ENCODE data around the gene TROAP.
A peak's percentile ranks its signal among the peaks of the same experiment; 100 is the strongest.
"Not testable (repeated sequence)": the region's sequence is repeated elsewhere in the genome, so short reads cannot be mapped to it uniquely, and the experiment has no call there.

The TROAP gene

GRCh38 chr12:49295082-49295936 lies 27.7 kb upstream of the TROAP start, which contains the start of gene PRPH:
Gene PRPH, plus strand, starts transcription at chr12:49295147. Its CDS starts 54 bp downstream, at chr12:49295201.
- no peak for DNase-seq

DNA sequence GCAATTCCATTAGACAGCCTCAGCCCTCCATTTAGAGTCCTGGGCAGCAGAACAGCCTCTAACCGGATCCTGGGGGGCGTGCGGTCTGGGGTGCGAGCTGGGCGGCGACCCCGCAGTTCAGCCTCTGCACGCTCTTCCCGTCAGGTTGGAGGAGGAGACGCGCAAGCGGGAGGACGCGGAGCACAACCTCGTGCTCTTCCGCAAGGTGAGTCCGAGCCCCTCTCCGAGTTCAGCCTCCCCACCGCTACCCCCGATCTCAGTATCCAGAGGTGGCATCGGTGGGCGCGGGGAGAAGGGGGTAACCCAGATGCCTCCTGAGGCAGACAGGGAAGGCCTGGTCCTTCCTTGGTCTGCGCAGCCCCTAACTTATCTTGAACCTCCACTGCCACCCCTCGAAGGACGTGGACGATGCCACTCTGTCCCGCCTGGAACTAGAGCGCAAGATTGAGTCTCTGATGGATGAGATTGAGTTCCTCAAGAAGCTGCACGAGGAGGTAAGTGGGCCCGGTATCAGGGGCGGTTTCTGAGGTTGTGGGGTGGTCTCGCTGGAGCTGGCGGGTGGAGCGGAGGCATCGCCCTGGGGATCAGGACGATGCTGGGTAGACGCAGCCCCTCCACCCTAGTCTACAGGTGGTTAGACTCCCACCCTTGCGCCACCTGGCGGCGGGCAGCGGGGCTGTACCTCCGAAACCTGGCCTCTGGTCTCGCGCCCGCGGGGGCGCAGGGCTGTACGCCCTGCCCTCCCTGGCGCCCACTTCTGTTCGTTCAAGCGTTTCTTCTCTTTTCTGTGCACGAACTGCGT lies 26.8 kb upstream of the TROAP start:
- peak; percentile 77 for DNase-seq

GRCh38 chr12:49296836-49297694 lies 26.0 kb upstream of the TROAP start:
- DNase-seq: peak; percentile 59

DNA sequence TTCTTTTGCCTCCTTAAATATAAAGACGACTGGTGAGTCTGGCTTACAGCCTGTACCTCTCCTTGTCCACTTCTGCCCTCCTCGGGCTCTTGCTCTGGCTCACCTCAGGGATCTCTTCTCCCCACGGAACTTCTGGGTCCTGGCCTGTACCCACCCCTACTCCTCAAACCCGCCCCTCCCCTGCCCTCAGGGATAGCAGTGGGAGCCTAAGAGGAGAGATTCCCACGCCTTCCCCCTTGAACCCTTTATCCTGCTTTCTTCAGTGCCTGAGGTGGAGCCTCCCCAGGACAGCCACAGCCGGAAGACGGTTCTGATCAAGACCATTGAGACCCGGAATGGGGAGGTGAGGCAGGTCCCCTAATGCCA lies 25.4 kb upstream of the TROAP start:
- no peak for DNase-seq

DNA sequence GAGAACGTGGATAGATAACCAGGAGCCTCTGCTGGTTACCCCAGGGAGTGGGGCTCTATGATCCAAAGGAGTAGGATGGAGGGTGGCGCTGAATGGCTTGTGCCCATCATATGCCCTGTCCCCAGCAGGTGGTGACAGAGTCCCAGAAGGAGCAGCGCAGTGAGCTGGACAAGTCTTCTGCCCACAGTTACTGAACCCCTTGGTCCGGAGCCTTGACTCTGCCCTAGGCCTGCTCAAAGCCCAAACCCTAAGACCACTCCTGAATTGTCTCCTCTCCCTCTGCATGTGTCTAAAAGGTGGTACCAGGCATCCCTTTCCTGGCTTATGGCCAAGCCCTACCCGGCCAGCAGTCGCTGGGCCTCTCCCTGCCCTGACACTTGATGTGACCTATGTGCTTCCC lies 24.9 kb upstream of the TROAP start:
- no peak for DNase-seq

DNA sequence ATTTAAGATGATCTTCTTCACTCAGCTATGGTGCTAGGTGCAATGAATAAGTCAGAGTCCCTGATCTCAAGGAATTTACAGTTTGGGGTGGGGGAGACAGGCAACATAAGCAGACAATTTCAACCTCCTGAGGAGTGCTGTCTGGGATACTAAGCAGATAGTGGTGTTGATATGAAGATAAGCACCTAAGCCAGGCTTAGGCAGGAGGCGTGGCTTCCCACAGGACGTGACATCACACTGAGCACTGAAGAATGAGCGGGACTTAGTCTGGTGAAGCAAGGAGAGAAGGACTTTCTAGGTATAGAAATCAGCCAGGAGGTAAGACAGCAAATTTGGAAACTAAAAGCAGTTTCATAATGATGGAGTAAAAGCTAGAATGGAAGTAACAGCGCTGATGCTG lies 21.3 kb upstream of the TROAP start:
- peak; percentile 82 for DNase-seq

- DNase-seq: no peak
Observed at GRCh38 chr12:49304161-49304560, 18.9 kb upstream of the TROAP start.

DNA sequence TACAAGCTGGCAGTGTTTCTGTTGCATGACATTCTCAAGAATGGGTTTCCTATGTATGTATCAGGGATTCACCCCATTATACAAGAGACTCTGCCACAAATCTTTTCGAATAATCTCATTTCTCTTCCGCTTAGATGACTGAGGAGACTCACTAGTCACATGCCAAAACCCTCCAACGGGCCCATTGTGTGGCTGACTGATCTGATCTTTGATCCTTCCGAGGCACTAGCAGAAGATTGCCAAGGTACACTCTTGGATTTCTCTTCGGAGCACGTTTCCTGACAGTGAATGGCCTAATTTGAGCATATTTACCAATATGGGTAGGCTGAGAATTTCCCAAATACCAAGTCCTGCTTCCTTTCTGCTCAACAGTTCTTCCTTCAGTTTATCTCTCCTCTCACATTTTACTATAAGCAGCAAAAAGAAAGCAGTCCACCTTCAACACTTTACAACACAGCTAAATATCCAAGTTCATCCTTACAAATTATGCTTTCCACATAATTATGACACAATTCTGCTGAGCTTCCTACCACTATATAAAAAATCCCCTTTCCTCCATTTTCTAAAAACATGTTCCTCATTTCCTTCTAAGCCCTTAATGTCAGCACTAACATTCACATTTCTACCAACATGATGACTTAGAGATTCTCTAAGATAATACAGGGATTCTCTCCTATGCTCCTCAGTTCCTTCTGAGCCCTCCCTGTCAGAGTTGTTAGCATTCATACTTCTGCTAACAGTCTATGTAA lies 17.1 kb upstream of the TROAP start:
- no peak for DNase-seq

GRCh38 chr12:49309386-49309785 lies 13.7 kb upstream of the TROAP start:
- DNase-seq: no peak

GRCh38 chr12:49310451-49311000 lies 12.5 kb upstream of the TROAP start:
- DNase-seq: not testable (repeated sequence)

DNA sequence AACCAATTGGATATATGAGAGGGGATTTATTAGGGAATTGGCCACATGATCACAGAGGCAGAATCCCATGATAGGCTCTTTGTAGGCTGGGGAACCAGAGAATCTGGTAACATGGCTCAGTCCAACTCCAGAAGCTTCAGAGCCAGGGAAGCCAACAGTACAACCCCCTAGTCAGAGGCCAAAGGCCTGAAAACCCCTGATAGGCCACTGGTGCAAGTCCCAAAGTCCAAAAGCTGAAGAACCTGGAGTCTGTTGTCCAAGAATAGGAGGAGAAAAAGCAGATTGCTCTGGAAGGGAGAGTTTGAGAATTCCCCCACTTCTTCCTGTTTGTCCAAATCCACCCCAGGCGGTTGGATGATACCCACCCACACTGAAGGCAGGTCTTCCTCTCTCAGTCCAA lies 8.2 kb upstream of the TROAP start:
- no peak for DNase-seq

- DNase-seq: not testable (repeated sequence)
Observed at GRCh38 chr12:49317118-49317517, 5.9 kb upstream of the TROAP start.

- not testable (repeated sequence) for DNase-seq
Observed at GRCh38 chr12:49320411-49321103, 2.5 kb upstream of the TROAP start.

- DNase-seq: no peak
Observed at GRCh38 chr12:49322367-49322707, 718 bp upstream of the TROAP start.

- no peak for DNase-seq
Observed at GRCh38 chr12:49323524-49324097, 556 bp downstream of the TROAP start.

DNA sequence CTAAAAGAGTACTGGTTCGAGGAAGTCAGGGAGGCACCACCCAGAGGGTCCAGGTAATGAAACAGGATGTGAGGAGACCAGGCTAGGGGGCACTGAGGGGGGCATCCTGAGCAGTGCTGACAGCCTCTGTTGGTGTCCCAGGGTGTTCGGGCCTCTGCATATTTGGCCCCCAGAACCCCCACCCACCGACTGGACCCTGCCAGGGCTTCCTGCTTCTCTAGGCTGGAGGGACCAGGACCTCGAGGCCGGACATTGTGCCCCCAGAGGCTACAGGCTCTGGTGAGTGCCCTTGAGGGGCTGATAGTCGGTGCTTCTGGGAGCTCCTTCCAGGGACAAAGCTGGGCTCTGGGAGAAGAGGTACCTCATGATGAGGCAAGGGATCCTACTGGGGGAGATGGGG lies 2.6 kb downstream of the TROAP start:
- no peak for DNase-seq

DNA sequence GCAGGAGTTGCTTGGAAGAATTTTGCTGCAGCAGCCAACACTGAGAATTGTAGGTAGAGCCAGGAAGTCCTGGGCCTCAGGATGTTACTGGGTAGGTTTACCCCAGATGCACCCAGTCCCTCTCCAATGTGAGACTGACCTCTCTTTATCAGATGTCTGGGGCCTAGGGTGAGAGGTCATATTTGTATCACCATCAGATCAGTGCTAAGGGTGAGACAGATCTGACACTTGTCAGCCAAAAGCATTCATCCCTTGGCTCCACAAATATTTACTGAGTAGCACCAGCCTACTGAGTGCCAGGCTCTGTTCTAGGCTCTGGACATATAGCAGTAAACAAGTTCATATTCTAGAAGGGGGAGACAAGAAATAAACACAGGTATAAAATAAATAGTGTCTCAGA lies 4.3 kb downstream of the TROAP start:
- DNase-seq: no peak

DNA sequence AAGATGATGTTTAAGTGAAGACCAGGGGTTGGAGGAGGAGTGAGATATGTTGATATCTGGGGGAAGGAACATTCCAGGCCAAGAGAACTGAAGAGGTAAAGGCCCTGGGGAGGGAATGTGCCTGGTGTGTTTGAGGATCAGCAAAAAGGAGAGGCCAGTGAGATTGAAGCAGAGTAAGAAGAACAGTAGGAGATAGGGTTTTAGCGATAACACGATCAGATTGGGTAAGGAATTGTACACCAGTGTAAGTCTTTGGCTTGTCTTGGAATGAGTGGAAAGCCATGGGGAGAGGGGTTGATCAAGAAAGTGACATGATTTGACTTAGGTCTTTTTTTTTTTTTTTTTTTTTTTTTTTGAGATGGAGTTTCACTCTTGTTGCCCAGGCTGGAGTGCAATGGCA lies 4.8 kb downstream of the TROAP start:
- no peak for DNase-seq

- DNase-seq: no peak
Observed at GRCh38 chr12:49328816-49329215, 5.8 kb downstream of the TROAP start.

DNA sequence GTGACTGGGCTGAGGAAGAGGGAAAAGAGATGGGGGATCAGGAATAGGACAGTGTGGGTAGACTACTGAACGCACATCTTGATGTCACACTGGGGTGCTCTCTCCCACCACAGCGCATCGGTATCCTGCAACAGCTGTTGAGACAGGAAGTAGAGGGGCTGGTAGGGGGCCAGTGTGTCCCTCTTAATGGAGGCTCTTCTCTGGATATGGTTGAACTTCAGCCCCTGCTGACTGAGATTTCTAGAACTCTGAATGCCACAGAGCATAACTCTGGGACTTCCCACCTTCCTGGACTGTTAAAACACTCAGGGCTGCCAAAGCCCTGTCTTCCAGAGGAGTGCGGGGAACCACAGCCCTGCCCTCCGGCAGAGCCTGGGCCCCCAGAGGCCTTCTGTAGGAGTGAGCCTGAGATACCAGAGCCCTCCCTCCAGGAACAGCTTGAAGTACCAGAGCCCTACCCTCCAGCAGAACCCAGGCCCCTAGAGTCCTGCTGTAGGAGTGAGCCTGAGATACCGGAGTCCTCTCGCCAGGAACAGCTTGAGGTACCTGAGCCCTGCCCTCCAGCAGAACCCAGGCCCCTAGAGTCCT lies 7.1 kb downstream of the TROAP start:
- DNase-seq: no peak

All from activated CD4-positive, alpha-beta T cell treated with anti-CD3 and anti-CD28 coated beads, Interleukin-2, Interleukin-6, amounts not matched to agents 100 ng/mL and 50 ng/mL, durations not matched to agents 16 hours and 8 hours (primary cell).